ENCODE results near the gene IQSEC1.

DNA sequence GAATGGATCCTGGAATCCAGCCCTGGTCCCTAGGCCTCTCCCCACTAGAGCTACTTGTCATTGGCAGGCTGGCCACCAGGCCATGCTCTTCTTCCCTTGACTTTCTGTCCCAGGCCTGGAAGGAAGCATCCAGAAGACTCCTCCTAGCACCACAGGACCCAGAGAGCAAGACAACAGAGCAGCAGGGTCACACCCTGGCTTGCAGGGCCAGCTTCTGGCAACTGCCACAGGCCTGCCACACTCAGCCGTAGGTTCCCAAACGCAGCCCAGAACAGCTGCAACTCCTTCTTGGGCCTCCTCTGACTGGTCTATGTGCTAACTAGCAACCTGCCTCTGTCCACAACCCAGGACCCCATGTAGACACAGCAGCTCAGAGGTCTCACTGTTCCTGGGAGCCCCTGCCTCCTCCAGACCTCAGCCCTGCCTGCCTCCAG is 195.1 kb downstream of the IQSEC1 start:
- TF ChIP-seq CTCF (optimal IDR thresholded peaks at IDR 0.05 in 1 of 3, IDR thresholded peaks at IDR 0.05 in 1 of 3, conservative IDR thresholded peaks at IDR 0.05 in 1 of 3; ENCODE audit: extremely low read depth in 1 of 3, insufficient read depth in 2 of 3, low read length in 3 of 3) = no peak
- no peak for TF ChIP-seq EZH2 (IDR thresholded peaks at IDR 0.05; ENCODE audit: low read length)
